Liver (tissue), 3 donors: ENCODE measurements around the gene UBE2K.

Experiments
- EGR1 ChIP-seq, 2 donors: IDR thresholded peaks; 2 replicates each; pipeline ENCODE4 v1.6.1; 2016 to 2018; ENCODE audit warnings: antibody characterized with exemption in 2 of 2, low read depth in 2 of 2
- FOXA1 ChIP-seq: IDR thresholded peaks from 2 replicates; pipeline ENCODE4 v1.6.1; 2016; ENCODE audit warnings: antibody characterized with exemption
- JUND ChIP-seq, 2 donors: IDR thresholded peaks; 2 replicates each; pipeline ENCODE4 v1.6.1; 2016; ENCODE audit warnings: antibody characterized with exemption in 2 of 2
- RAD21 ChIP-seq, 2 donors: IDR thresholded peaks; 2 replicates each; pipeline ENCODE4 v1.6.1; 2016; ENCODE audit warnings: antibody characterized with exemption in 2 of 2, mild to moderate bottlenecking in 2 of 2
- SP1 ChIP-seq: IDR thresholded peaks from 2 replicates; pipeline ENCODE4 v1.6.1; 2018; ENCODE audit warnings: antibody characterized with exemption, mild to moderate bottlenecking
- TAF1 ChIP-seq: conservative IDR thresholded peaks from 2 replicates; pipeline ENCODE4 v1.6.1; 2016; ENCODE audit warnings: antibody characterized with exemption, mild to moderate bottlenecking
- TF ChIP-seq, protein P1 (sequence below): fragments of 150-350 bp; IDR thresholded peaks from 2 replicates; pipeline ENCODE4 v1.5.1; 2017; ENCODE audit warnings: improper control_type of control experiment, low read depth, low read length; ENCODE audit not compliant: missing input control
- TF ChIP-seq, protein P2 (sequence below): IDR thresholded peaks from 2 replicates; pipeline ENCODE4 v1.6.1; 2016; ENCODE audit warnings: antibody characterized with exemption, mild to moderate bottlenecking
- TF ChIP-seq, protein P3 (sequence below): IDR thresholded peaks from 2 replicates; pipeline ENCODE4 v1.6.1; 2016; ENCODE audit warnings: antibody characterized with exemption
- donor health status: healthy.
- donor health status: healthy.

DNA sequence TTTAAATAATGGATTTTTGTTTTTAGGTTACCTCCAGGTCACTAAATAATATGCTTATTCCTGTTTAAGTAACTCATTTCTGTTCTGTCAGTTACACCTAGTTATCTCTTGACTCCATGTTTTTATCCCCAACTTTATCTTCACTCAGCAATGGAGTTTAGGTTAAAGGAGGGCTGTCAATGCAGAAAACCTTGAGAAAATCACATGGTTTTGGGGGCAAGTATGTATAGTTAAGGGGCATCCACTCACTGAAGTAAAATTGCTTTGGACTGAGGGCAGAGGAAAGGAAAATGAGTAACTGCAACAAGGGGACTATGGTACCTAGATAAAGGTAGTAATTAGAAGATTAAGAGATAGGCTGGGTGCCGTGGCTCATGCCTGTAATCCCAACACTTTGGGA lies 87.1 kb downstream of the UBE2K start:
- TF ChIP-seq, protein P1, sequence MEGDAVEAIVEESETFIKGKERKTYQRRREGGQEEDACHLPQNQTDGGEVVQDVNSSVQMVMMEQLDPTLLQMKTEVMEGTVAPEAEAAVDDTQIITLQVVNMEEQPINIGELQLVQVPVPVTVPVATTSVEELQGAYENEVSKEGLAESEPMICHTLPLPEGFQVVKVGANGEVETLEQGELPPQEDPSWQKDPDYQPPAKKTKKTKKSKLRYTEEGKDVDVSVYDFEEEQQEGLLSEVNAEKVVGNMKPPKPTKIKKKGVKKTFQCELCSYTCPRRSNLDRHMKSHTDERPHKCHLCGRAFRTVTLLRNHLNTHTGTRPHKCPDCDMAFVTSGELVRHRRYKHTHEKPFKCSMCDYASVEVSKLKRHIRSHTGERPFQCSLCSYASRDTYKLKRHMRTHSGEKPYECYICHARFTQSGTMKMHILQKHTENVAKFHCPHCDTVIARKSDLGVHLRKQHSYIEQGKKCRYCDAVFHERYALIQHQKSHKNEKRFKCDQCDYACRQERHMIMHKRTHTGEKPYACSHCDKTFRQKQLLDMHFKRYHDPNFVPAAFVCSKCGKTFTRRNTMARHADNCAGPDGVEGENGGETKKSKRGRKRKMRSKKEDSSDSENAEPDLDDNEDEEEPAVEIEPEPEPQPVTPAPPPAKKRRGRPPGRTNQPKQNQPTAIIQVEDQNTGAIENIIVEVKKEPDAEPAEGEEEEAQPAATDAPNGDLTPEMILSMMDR = no peak
- TF ChIP-seq JUND (IDR thresholded peaks at IDR 0.05) (no peak), TAF1 (no peak), SP1 (no peak), EGR1 (IDR thresholded peaks at IDR 0.05; ENCODE audit: low read depth in 2 of 2) (no peak), FOXA1 (no peak), RAD21 (IDR thresholded peaks at IDR 0.05) (no peak)
- TF ChIP-seq, protein P2, sequence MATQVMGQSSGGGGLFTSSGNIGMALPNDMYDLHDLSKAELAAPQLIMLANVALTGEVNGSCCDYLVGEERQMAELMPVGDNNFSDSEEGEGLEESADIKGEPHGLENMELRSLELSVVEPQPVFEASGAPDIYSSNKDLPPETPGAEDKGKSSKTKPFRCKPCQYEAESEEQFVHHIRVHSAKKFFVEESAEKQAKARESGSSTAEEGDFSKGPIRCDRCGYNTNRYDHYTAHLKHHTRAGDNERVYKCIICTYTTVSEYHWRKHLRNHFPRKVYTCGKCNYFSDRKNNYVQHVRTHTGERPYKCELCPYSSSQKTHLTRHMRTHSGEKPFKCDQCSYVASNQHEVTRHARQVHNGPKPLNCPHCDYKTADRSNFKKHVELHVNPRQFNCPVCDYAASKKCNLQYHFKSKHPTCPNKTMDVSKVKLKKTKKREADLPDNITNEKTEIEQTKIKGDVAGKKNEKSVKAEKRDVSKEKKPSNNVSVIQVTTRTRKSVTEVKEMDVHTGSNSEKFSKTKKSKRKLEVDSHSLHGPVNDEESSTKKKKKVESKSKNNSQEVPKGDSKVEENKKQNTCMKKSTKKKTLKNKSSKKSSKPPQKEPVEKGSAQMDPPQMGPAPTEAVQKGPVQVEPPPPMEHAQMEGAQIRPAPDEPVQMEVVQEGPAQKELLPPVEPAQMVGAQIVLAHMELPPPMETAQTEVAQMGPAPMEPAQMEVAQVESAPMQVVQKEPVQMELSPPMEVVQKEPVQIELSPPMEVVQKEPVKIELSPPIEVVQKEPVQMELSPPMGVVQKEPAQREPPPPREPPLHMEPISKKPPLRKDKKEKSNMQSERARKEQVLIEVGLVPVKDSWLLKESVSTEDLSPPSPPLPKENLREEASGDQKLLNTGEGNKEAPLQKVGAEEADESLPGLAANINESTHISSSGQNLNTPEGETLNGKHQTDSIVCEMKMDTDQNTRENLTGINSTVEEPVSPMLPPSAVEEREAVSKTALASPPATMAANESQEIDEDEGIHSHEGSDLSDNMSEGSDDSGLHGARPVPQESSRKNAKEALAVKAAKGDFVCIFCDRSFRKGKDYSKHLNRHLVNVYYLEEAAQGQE = no peak
- TF ChIP-seq, protein P3, sequence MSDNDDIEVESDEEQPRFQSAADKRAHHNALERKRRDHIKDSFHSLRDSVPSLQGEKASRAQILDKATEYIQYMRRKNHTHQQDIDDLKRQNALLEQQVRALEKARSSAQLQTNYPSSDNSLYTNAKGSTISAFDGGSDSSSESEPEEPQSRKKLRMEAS = no peak
